ENCODE data around the gene NXT1. TPM values are rescaled to one million over a fixed set of nuclear protein-coding genes. Genes with fewer than 3 reads are reported as not detected.

NXT1 gene
- total RNA-seq, result 13.5 TPM

GRCh38 chr20:23350196-23350903, at the start of gene NXT1:
TSS of gene NXT1 (plus strand) at chr20:23350791. CDS start at chr20:23354042, 3,251 bp downstream.

GRCh38 chr20:23361476-23362391, 11.1 kb downstream of the NXT1 start, which contains the start of gene GZF1:
TSS of gene GZF1 (plus strand) at chr20:23362182. CDS start at chr20:23364384, 2,202 bp downstream.

Small RNAs within 50 kb of the gene (small RNA-seq; reads per million reads assigned to genes)
- gene RNA5SP479 (ENCODE audit: low replicate concordance), result not detected

Other genes with a start within 250 kb of the NXT1 start
- 26.0 TPM for gene GZF1, start 11.4 kb downstream of the NXT1 start, total RNA-seq
- gene NAPB, start 70.7 kb downstream of the NXT1 start, total RNA-seq, result 78.3 TPM
- gene CSTL1, start 88.9 kb downstream of the NXT1 start, total RNA-seq, result not detected
- gene CST11, start 102.1 kb downstream of the NXT1 start, total RNA-seq, result not detected
- gene CST8, start 140.3 kb downstream of the NXT1 start, total RNA-seq, result not detected
- not detected for gene CST9L, start 217.7 kb downstream of the NXT1 start, total RNA-seq